Lower leg skin (tissue), 3 donors: ENCODE results near the gene SLC30A10.

Experiments
- POLR2A ChIP-seq, 2 donors: fragments of 450-650 bp; IDR thresholded peaks; one replicate each; pipeline ENCODE4 v1.6.1; 2016 to 2017; ENCODE audit warnings: antibody characterized with exemption in 2 of 2, mild to moderate bottlenecking in 1 of 2, moderate library complexity in 1 of 2
- TF ChIP-seq, protein P1 (sequence below), 3 donors: fragments of 450-650 bp; IDR thresholded peaks; one replicate each; pipeline ENCODE4 v1.5.1; 2016; ENCODE audit warnings: antibody characterized with exemption in 3 of 3, mild to moderate bottlenecking in 3 of 3, moderate library complexity in 2 of 3

DNA sequence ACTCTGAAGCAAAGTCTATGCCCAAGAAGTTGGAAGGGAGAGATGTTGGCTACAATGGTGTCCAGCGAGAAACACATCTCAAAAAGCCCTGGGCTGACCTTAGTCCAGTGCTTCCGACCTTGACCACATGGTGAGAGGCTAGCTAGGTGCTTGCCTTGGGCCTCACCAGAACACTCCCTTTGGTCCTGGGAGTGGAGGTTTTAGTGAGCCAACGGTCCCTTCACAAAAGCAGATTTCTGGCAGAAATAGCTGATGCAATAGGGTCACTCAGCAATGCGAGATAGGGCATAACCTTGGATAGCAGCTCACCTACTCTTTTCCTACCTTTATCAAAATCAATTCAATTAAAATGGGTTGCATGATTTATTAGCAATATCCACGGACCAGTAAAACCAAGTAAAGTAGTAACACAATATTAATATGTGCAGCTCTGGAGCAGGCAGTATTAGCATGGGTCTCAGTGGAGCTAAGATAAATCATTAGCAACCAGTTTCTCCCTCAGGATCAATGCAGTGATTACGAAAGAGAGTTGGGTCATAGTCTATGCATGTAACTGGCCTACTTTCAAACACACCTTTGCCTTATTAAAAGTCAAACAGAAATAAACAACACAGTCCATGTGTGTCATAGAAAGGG, 1.9 kb downstream of the SLC30A10 start:
- TF ChIP-seq, protein P1, sequence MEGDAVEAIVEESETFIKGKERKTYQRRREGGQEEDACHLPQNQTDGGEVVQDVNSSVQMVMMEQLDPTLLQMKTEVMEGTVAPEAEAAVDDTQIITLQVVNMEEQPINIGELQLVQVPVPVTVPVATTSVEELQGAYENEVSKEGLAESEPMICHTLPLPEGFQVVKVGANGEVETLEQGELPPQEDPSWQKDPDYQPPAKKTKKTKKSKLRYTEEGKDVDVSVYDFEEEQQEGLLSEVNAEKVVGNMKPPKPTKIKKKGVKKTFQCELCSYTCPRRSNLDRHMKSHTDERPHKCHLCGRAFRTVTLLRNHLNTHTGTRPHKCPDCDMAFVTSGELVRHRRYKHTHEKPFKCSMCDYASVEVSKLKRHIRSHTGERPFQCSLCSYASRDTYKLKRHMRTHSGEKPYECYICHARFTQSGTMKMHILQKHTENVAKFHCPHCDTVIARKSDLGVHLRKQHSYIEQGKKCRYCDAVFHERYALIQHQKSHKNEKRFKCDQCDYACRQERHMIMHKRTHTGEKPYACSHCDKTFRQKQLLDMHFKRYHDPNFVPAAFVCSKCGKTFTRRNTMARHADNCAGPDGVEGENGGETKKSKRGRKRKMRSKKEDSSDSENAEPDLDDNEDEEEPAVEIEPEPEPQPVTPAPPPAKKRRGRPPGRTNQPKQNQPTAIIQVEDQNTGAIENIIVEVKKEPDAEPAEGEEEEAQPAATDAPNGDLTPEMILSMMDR (IDR thresholded peaks at IDR 0.05) = no peak
- TF ChIP-seq POLR2A (IDR thresholded peaks at IDR 0.05) = no peak
